Fibroblast of skin of scalp (primary cell): ENCODE data around the gene PDE11A.

Experiments used
- DNase-seq: peaks from one replicate; pipeline ENCODE4 v3.0.0-alpha.2; 2013

Gene PDE11A

DNA sequence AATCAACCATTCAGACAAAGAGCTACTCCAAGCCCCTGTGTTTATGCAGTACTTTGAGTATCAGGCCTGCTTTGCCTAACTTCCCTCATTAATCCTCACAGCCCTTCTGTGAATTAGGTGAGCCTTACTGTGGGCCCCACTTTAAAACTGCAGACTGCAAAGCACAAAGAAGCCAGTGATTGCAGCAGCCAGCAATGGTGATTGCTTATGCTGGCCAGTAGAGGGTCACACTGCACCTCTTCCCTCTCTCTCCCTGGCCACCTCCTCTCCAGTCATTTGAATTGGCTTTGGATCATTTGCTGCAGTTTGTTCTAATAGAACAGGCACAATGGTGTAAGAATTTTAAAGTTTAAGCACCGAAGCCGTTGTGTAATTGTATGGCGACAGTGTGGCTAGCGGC, 450.1 kb downstream of the PDE11A start:
- DNase-seq, result no peak

- no peak for DNase-seq
Observed at GRCh38 chr2:177619986-177620385, 452.6 kb downstream of the PDE11A start.

DNA sequence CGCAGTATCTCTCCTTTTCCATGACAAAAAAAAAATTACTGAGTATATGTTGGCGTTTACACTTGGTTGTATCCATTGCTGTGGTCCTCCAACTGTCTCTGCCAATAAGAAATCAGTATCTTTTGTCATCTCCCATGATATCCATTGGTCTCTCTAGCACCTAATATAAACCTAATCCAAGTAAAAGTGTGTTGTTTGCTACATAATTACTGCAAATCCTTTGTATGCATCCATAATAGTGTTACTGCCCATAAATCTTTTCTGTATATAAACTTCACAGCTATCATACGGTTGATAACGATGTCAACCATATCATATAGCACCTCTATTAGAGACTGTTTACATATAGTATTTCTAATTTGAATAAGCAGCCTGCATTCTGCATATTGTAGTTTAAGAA, 453.1 kb downstream of the PDE11A start:
- no peak for DNase-seq

DNA sequence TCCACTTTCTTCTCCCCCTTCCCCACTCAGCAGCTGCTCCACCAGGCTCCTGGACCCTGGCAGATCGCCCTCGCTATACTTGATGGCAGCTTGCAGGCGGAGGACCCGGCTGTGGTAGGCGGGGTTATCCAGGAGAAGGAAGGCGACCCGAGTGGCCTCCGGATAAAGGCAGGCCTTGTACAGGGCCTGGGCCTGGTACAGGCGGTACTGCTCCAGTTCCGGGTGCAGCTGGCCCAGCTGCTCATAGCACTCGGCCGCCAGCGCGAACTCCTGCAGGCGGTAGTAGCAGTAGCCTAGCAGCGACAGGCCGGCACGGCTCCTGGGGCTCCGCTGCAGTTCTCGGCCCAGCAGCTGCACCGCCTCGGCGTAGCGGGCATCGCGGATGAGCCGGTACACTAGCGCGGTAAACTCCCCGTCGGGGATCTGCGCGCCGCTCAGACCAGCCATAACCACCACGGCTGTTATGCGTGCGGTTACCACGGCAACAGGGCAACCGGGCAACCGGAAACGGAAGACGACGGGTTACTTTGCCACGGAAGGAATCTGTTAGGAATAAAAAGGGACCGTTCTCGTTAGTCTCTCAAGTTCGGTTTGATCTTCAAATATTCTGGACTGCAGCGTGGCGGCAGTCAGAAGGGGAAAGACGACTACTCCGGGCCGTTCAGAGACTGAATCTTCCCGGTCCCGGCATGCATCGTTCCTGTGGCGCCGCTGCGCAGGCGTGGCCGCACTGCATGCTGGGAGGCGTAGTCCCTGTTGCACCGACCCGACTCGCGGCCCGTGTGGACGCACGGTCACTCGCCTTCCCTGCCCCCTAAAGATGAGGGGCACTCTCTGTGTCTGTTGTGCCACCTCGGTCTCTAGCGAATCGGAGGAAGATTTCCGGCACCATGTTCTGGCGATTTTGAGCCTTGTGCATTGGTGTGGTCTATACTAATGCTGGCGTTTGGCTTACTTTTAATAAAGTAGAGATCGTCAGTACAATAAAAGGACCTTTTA, 454.0 kb downstream of the PDE11A start:
- DNase-seq, result peak; percentile 89

DNA sequence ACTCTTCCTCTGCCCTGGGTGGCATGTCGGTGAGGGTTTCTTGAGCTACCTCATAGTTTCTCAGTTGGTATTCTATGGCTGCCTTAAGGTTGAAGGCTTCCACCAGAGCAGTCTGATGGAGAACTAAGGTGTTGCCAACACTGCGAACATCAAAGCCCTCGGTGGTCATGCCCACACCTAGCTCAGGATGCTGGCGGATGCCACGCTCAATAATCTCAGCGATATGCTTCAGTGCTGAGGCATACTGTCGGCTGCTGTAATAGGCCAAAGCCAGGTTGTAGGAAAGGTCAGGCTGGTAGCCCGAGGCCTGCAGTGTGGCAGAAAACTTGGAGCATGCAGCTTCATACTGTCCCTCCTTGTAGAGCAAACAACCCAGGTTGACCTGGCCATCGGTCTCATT, 454.7 kb downstream of the PDE11A start:
- DNase-seq, result no peak

- DNase-seq, result no peak
Observed at GRCh38 chr2:177616731-177617130, 455.8 kb downstream of the PDE11A start.

- no peak for DNase-seq
Observed at GRCh38 chr2:177616066-177616465, 456.5 kb downstream of the PDE11A start.

DNA sequence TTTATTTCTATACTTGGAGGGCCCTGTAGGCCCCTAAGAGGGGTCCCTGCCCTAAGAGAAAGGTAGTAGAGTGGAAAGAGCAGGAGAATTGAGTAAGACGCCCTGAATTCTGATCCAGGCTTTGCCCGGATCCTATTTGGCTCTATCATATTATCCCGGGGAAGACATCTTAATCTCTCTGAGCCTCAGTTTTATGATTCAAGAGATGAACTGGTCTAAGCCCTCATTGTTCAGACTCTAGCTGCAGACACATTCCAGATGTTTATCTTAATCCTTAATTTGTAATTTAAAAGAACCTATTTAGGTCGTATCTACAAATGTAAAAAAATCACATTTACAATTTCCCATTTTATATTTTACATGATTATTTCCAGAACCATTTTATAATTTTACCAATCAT, 459.9 kb downstream of the PDE11A start:
- DNase-seq, result no peak

GRCh38 chr2:177611310-177611886, 461.2 kb downstream of the PDE11A start:
- DNase-seq, result no peak

GRCh38 chr2:177610813-177611212, 461.8 kb downstream of the PDE11A start:
- DNase-seq, result no peak

GRCh38 chr2:177606636-177607035, 465.9 kb downstream of the PDE11A start:
- DNase-seq, result peak; percentile 75

- DNase-seq, result peak; percentile 71
Observed at GRCh38 chr2:177604271-177605065, 468.1 kb downstream of the PDE11A start.

GRCh38 chr2:177603768-177604167, 468.8 kb downstream of the PDE11A start:
- no peak for DNase-seq

DNA sequence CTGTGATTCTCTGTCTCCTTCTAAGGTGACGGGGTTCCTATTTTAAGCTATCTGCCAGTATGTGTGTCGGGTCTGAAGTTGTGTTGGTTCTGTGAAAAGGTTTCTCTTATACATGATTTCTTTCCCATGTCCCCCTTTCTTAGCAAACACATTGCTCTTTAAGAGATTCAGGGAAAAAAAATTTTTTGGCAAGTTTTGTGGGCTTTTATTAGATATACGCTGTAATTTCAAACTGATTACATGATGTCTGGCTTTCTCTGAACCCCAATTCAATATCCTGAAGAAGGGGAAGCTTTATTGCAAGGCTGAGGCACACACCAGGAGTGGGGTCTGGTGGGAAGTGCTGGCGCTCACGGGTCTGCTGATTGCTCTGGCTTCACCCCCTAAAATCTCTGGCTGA, 469.4 kb downstream of the PDE11A start:
- no peak for DNase-seq

DNA sequence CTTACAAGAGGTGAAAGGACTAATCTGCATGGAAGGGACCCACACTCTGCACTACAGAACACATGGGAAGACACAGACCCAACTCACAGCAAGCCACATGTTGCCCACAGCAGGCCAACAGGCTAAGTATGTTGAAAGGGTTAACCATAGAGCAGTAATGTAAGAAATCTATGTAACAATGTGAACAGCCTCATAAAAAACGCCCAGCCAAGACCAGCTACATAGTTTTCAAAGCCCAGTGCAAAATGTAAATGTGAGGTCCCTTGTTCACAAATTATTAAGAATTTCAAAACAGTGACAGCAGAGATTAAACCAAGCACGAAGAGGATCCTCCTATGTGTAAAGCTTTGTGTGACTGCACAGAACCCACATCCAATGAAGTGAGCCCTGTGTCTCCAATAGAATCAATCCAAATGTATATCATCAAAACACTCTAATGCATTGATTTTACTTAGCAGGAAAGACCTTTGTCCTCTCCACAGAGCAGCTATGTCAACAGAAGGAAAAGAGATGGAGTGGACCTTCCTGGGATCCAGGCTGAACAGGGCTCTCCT, 469.9 kb downstream of the PDE11A start:
- DNase-seq, result no peak

- no peak for DNase-seq
Observed at GRCh38 chr2:177600917-177601316, 471.7 kb downstream of the PDE11A start.

DNA sequence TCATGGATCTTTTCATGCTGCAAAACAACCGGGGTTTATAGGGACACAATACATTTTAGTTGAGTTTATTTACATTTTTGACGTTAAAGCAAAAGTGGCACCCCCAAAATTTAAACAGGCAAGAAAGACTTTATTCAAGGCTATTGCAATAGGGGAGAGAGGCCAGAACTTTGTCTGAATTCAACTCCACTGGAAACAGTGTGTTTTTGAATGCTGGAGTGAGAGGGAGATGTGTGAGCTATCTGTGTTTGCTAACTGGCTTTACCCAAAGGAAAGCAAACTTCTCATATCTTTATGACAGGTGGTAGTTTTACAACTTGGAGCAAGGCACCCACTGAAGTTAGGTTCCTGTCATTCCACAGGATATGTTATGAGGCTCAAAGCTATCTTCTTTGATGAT, 472.6 kb downstream of the PDE11A start:
- DNase-seq, result no peak

DNA sequence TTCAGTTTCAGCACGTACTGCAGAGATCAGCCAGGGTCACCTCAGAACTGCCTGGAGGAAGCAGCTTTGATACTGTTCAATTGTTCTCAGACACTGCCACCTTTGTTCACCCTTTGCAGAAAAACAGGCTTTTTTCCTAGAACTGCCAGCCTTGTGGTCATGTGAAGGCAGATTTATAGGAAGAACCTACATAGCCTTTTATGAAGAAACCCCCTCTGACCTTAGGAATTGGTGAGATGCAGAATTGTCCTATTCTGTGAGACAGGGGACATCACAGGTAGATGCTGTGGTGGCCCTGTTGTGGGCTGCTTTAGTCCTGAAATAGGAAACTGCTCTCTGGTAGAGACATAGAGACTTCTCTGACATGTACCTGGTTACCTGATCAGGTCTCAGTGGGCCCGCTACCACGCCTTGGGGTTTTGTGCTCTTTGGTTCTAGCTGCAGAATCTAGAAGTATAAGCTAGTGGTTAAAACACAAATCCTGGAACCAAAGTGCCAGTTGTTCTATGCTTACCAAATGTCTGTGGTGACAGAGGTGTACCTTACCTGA, 473.4 kb downstream of the PDE11A start:
- DNase-seq, result no peak

GRCh38 chr2:177598326-177599138, 474.0 kb downstream of the PDE11A start:
- peak; percentile 57 for DNase-seq

DNA sequence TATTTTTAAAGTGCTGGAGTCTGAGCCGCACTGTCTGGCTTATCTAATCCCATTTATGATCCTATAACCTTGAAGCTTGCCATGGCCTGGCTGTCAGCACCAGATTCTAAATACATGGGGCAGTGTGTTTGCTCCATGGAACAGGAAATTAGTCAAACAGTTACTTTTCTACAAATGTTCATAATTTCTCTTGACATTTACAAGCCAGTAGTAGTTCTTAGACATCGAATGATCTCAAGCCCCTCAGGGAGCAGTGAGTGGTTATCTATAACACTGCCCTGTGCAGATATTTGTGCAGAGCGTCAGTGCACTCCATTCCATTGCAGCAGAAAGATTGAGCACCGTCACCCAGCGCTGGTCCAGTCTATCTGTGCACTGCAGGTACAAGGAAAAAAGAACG, 474.8 kb downstream of the PDE11A start:
- no peak for DNase-seq

DNA sequence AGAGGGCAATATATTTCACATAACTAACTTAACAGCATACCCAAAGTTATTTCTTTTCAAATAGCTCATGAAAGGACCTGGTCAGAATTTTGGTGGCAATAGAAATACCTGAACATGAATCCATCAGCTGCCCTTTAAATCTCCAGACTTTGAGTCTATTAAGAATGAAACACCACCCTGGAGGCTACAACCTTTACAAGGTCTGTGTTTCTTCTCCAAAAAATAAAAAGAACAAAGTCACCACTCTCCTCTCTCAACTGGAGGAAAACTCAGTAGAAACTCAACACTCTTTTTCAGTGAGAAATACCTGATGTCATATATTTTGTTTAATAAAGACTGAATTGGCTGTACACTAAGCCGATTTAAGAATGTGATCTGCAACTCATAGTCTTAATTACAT, 475.7 kb downstream of the PDE11A start:
- DNase-seq, result no peak
